Smooth muscle cell (in vitro differentiated cells): ENCODE results near the gene KRTAP5-1. TPM values are rescaled to one million over a fixed set of nuclear protein-coding genes. Genes with fewer than 3 reads are reported as not detected.

ENCODE experiments used
- DNase-seq: peaks from one replicate; lab custom pipeline; 2025; ENCODE audit not compliant: unreplicated experiment; lab: John Stamatoyannopoulos, UW
- H2AFZ ChIP-seq: fragments of 200-600 bp; sonication (generic); 2 replicates; pipeline ENCODE4 v1.6.0; 2016; ENCODE audit warnings: antibody characterized with exemption, low read depth, mild to moderate bottlenecking
- H3F3A ChIP-seq: fragments of 200-600 bp; sonication (generic); 2 replicates; pipeline ENCODE4 v1.6.0; 2017; ENCODE audit warnings: antibody characterized with exemption, low read depth
- H3K27ac ChIP-seq: fragments of 200-600 bp; sonication (generic); 2 replicates; pipeline ENCODE4 v1.5.1; 2016; ENCODE audit warnings: low read depth, mild to moderate bottlenecking
- H3K27me3 ChIP-seq: fragments of 200-600 bp; sonication (generic); 2 replicates; pipeline ENCODE4 v1.6.1; 2016; ENCODE audit warnings: low read depth, mild to moderate bottlenecking
- H3K36me3 ChIP-seq: fragments of 200-600 bp; sonication (generic); 2 replicates; pipeline ENCODE4 v1.5.1; 2016; ENCODE audit warnings: low read depth
- H3K4me1 ChIP-seq: fragments of 200-600 bp; sonication (generic); 2 replicates; pipeline ENCODE4 v1.5.1; 2016; ENCODE audit warnings: low read depth
- H3K4me2 ChIP-seq: fragments of 200-600 bp; sonication (generic); 2 replicates; pipeline ENCODE4 v1.6.0; 2016; ENCODE audit warnings: mild to moderate bottlenecking
- H3K4me3 ChIP-seq: fragments of 200-600 bp; sonication (generic); 2 replicates; pipeline ENCODE4 v1.5.1; 2016; ENCODE audit warnings: mild to moderate bottlenecking
- H3K79me2 ChIP-seq: fragments of 200-600 bp; sonication (generic); 2 replicates; pipeline ENCODE4 v1.6.0; 2016; ENCODE audit warnings: low read depth, mild to moderate bottlenecking
- H3K9ac ChIP-seq: fragments of 200-600 bp; sonication (generic); 2 replicates; pipeline ENCODE4 v1.6.0; 2016; ENCODE audit warnings: low read depth
- H3K9me3 ChIP-seq: fragments of 200-600 bp; sonication (generic); replicated peaks from 2 replicates; pipeline ENCODE4 v1.5.1; 2016; ENCODE audit warnings: low read depth
- H4K20me1 ChIP-seq: fragments of 200-600 bp; sonication (generic); 2 replicates; pipeline ENCODE4 v1.6.0; 2016; ENCODE audit warnings: low read depth
- CTCF ChIP-seq: fragments of 200-600 bp; sonication (generic); IDR thresholded peaks from 2 replicates; pipeline ENCODE4 v1.5.1; 2017; ENCODE audit warnings: borderline replicate concordance, mild to moderate bottlenecking, antibody characterized with exemption; ENCODE audit not compliant: insufficient read depth, poor library complexity, severe bottlenecking
- WGBS: methylation state at CpG from one replicate; pipeline ENCODE4 v1.1.7; 2016; ENCODE audit warnings: low lambda C conversion rate; 5-methylcytosine and 5-hydroxymethylcytosine counted together
- polyA plus RNA-seq: library from polyadenylated mRNA; unstranded; fragments of >200 nt; fragmentation: Nextera tagmentation; extraction: Ambion mirVana; gene quantifications from 2 replicates; pipeline ENCODE4 v1.2.1, GENCODE V29; 2016
- total RNA-seq: library from RNA; depleted of rRNA; stranded (reverse); fragments of >200 nt; gene quantifications from 2 replicates; pipeline ENCODE4 v1.2.3, GENCODE V29; 2014

The KRTAP5-1 gene
- total and polyA plus RNA-seq, 2 experiments from 2014 or later, result not detected

DNA sequence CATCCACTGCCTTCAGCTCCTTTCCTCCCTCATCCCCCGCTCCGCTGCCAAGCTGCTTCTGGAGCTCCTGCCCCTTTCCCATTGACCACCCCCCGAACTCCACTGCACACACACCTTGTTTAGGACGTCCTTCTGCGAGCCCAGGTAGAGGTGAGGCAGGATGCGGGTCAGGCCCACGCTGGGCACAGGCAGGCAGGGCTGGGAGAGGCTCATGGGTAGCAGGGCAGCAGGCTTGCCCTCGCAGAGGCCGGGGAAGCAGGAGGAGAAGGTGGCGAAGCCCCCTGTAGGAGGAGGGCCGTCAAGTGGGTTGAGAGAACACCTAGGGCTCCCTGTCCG, 26.3 kb downstream of the KRTAP5-1 start:
- Histone ChIP-seq H3K79me2 (no peaks in the 10 kb centered on the region), H3F3A (no peaks in the 10 kb centered on the region), H3K4me3 (no peak overlapping the region), H3K27me3 (peaks cover 3% of the 10 kb centered on the region), H2AFZ (no peak overlapping the region), H3K9ac (no peak overlapping the region), H3K36me3 (no peaks in the 10 kb centered on the region), H4K20me1 (peaks cover 71% of the 10 kb centered on the region), H3K4me2 (no peak overlapping the region), H3K4me1 (peaks cover 11% of the 10 kb centered on the region), H3K27ac (no peak overlapping the region), H3K9me3 (no peaks in the 10 kb centered on the region)
- no peak for TF ChIP-seq CTCF
- no peak for DNase-seq
- WGBS, result 83% methylated on average over 12 of the region's 12 CpGs

GRCh38 chr11:1557904-1558774, 26.9 kb downstream of the KRTAP5-1 start:
- no peak for TF ChIP-seq CTCF
- WGBS, result 69% methylated on average over 26 of the region's 29 CpGs
- Histone ChIP-seq H3K4me3 (no peak overlapping the region), H3K27me3 (peaks cover 3% of the 10 kb centered on the region), H3K9me3 (no peaks in the 10 kb centered on the region), H3K4me2 (no peak overlapping the region), H4K20me1 (peaks cover 64% of the 10 kb centered on the region), H3K27ac (no peak overlapping the region), H3K4me1 (peaks cover 11% of the 10 kb centered on the region), H3F3A (no peaks in the 10 kb centered on the region), H3K36me3 (no peaks in the 10 kb centered on the region), H3K9ac (no peak overlapping the region), H3K79me2 (no peaks in the 10 kb centered on the region), H2AFZ (no peak overlapping the region)
- no peak for DNase-seq

- no peaks in the 10 kb centered on the region for H3K36me3 ChIP-seq
- H3K4me2 ChIP-seq, result no peak overlapping the region
- H3K4me3 ChIP-seq, result no peak overlapping the region
- no peaks in the 10 kb centered on the region for H3K79me2 ChIP-seq
- H4K20me1 ChIP-seq, result peaks cover 56% of the 10 kb centered on the region
- no peak overlapping the region for H3K27ac ChIP-seq
- H3F3A ChIP-seq, result no peaks in the 10 kb centered on the region
- H3K9ac ChIP-seq, result no peak overlapping the region
- no peak for DNase-seq
- H3K27me3 ChIP-seq, result peaks cover 3% of the 10 kb centered on the region
- peaks cover 11% of the 10 kb centered on the region for H3K4me1 ChIP-seq
- H3K9me3 ChIP-seq, result no peaks in the 10 kb centered on the region
- no peak overlapping the region for H2AFZ ChIP-seq
- TF ChIP-seq CTCF, result no peak
- WGBS, result 97% methylated on average over 37 of the region's 74 CpGs
Measured at GRCh38 chr11:1557051-1557884, 27.8 kb downstream of the KRTAP5-1 start.
